ENCODE measurements around the gene LIN7B.

Gene LIN7B

GRCh38 chr19:49153167-49153809, 39.1 kb downstream of the LIN7B start:
- no peak for TF ChIP-seq CTCF (IDR thresholded peaks at IDR 0.05; ENCODE audit: low read depth, low read length, missing control alignments)
- no peak for DNase-seq (ENCODE audit: low read depth)
- no peak overlapping the region for H3K4me3 ChIP-seq (ENCODE audit: low read depth, low read length)

- H3K4me3 ChIP-seq (ENCODE audit: low read depth, low read length), result no peak overlapping the region
- no peak for DNase-seq (ENCODE audit: low read depth)
- no peak for TF ChIP-seq CTCF (IDR thresholded peaks at IDR 0.05; ENCODE audit: low read depth, low read length, missing control alignments)
Measured at GRCh38 chr19:49154279-49154678, 40.1 kb downstream of the LIN7B start.

- H3K4me3 ChIP-seq (ENCODE audit: low read depth, low read length), result no peak within 1 kb of the TSS
- DNase-seq (ENCODE audit: low read depth), result no peak
- no peak for TF ChIP-seq CTCF (IDR thresholded peaks at IDR 0.05; ENCODE audit: low read depth, low read length, missing control alignments)
Measured at GRCh38 chr19:49155005-49155819, 41.0 kb downstream of the LIN7B start, which contains the start of gene HRC. Gene HRC, minus strand, starts transcription at chr19:49155396. Its CDS starts 159 bp downstream, at chr19:49155237.

- H3K4me3 ChIP-seq (ENCODE audit: low read depth, low read length), result no peak overlapping the region
- TF ChIP-seq CTCF (IDR thresholded peaks at IDR 0.05; ENCODE audit: low read depth, low read length, missing control alignments), result no peak
- DNase-seq (ENCODE audit: low read depth), result no peak
Measured at GRCh38 chr19:49155820-49156346, 41.7 kb downstream of the LIN7B start.

GRCh38 chr19:49157445-49158224, 43.5 kb downstream of the LIN7B start, which contains the start of gene TRPM4:
Gene TRPM4, plus strand, starts transcription at chr19:49157792. Its CDS starts 75 bp downstream, at chr19:49157867.
- no peak for TF ChIP-seq CTCF (IDR thresholded peaks at IDR 0.05; ENCODE audit: low read depth, low read length, missing control alignments)
- DNase-seq (ENCODE audit: low read depth), result no peak
- no peak within 1 kb of the TSS for H3K4me3 ChIP-seq (ENCODE audit: low read depth, low read length)

- H3K4me3 ChIP-seq (ENCODE audit: low read depth, low read length), result no peak overlapping the region
- no peak for DNase-seq (ENCODE audit: low read depth)
- TF ChIP-seq CTCF (IDR thresholded peaks at IDR 0.05; ENCODE audit: low read depth, low read length, missing control alignments), result no peak
Measured at GRCh38 chr19:49160450-49161189, 46.5 kb downstream of the LIN7B start.
